Mesothelial cell of epicardium (in vitro differentiated cells): ENCODE data around the gene UNC5CL. TPM values are rescaled to one million over a fixed set of nuclear protein-coding genes. Genes with fewer than 3 reads are reported as not detected.

ENCODE experiments used
- DNase-seq, 2 experiments: peaks; one replicate each; pipeline ENCODE4 v3.0.0; 2021; ENCODE audit warnings: low spot score in 2 of 2; ENCODE audit not compliant: unreplicated experiment in 2 of 2
- H3K27ac Mint-ChIP-seq: 2 replicates; pipeline ENCODE4 v1.8.0; 2021; ENCODE audit warnings: mixed read lengths
- H3K27me3 Mint-ChIP-seq: 2 replicates; pipeline ENCODE4 v1.8.0; 2021; ENCODE audit warnings: low read depth, mixed read lengths
- H3K36me3 Mint-ChIP-seq: 2 replicates; pipeline ENCODE4 v1.8.0; 2021; ENCODE audit warnings: mixed read lengths
- H3K4me1 Mint-ChIP-seq: 2 replicates; pipeline ENCODE4 v1.8.0; 2021; ENCODE audit warnings: mixed read lengths
- H3K4me3 Mint-ChIP-seq: 2 replicates; pipeline ENCODE4 v1.8.0; 2021; ENCODE audit warnings: mild to moderate bottlenecking, moderate library complexity, mixed read lengths
- H3K9me3 Mint-ChIP-seq: 2 replicates; pipeline ENCODE4 v1.8.0; 2021; ENCODE audit warnings: mixed read lengths
- total RNA-seq: library from RNA; stranded (reverse); gene quantifications from 3 replicates; pipeline ENCODE4 v1.2.1, GENCODE V29; 2021
- TF ChIP-seq, protein P1 (sequence below): fragments of 200-600 bp; sonication (generic); IDR thresholded peaks from one replicate; pipeline ENCODE4 v1.5.0; 2021; ENCODE audit warnings: antibody characterized with exemption; ENCODE audit not compliant: unreplicated experiment

Gene UNC5CL
- total RNA-seq, 1 donor from 2014 or later = 2.0 TPM

DNA sequence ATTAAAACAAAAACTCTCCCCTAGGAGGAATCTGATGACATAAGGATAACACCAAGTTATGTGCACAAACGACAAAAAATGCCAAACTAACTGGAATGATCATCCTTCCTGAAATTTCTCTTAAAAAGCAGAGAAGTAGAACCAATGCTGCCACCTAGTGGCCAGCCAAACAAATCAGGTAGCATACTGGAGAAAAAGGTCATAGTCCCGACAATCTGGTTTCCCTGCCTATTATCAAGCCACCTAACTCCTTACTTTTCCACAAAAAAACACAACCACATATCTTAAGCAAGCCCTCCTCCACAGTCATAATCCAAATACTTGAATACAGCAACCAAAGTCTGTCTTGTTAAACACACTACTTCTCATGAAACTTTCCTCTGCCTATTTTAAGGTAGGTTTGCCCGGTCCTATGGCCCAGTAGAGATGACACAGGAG lies 27.9 kb upstream of the UNC5CL start:
- peaks cover 10% of the 10 kb centered on the region for H3K36me3 Mint-ChIP-seq
- TF ChIP-seq, protein P1, sequence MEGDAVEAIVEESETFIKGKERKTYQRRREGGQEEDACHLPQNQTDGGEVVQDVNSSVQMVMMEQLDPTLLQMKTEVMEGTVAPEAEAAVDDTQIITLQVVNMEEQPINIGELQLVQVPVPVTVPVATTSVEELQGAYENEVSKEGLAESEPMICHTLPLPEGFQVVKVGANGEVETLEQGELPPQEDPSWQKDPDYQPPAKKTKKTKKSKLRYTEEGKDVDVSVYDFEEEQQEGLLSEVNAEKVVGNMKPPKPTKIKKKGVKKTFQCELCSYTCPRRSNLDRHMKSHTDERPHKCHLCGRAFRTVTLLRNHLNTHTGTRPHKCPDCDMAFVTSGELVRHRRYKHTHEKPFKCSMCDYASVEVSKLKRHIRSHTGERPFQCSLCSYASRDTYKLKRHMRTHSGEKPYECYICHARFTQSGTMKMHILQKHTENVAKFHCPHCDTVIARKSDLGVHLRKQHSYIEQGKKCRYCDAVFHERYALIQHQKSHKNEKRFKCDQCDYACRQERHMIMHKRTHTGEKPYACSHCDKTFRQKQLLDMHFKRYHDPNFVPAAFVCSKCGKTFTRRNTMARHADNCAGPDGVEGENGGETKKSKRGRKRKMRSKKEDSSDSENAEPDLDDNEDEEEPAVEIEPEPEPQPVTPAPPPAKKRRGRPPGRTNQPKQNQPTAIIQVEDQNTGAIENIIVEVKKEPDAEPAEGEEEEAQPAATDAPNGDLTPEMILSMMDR = peak; percentile 94
- H3K27ac Mint-ChIP-seq = peak overlapping the region; percentile 32
- H3K4me3 Mint-ChIP-seq = no peak overlapping the region
- no peaks in the 10 kb centered on the region for H3K9me3 Mint-ChIP-seq
- no peaks in the 10 kb centered on the region for H3K27me3 Mint-ChIP-seq
- H3K4me1 Mint-ChIP-seq = peaks cover 20% of the 10 kb centered on the region
- DNase-seq = peak; percentile 54 to 77

- TF ChIP-seq, protein P1 = no peak
- H3K27ac Mint-ChIP-seq = peak overlapping the region; percentile 66
- H3K4me3 Mint-ChIP-seq = no peak overlapping the region
- H3K4me1 Mint-ChIP-seq = peaks cover 12% of the 10 kb centered on the region
- no peaks in the 10 kb centered on the region for H3K27me3 Mint-ChIP-seq
- peaks cover 11% of the 10 kb centered on the region for H3K36me3 Mint-ChIP-seq
- H3K9me3 Mint-ChIP-seq = no peaks in the 10 kb centered on the region
- no peak for DNase-seq
Measured at GRCh38 chr6:41065550-41066026, 26.6 kb upstream of the UNC5CL start.

DNA sequence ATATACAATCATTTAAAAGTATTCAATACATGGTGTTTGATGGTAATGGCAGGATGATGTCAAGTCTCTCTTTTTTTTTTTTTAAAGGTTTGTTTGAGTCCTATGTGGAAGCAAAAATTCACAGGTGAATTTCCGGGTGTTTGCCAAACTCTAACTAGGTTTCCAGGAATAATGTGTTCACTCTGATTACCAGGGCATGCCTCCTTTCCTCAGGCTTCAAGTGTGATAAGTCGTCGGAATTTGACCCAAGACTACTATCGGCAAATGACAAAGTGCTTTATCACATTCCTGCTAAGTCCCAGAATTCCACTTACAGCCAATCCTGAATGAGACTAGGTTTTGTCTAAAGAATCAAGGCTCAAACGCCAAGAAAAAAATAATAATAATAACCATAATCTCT lies 25.8 kb upstream of the UNC5CL start:
- Mint-ChIP-seq H3K36me3 (peaks cover 11% of the 10 kb centered on the region), H3K27me3 (no peaks in the 10 kb centered on the region), H3K9me3 (no peaks in the 10 kb centered on the region), H3K4me3 (no peak overlapping the region), H3K27ac (no peak overlapping the region), H3K4me1 (peaks cover 10% of the 10 kb centered on the region)
- no peak for DNase-seq
- TF ChIP-seq, protein P1 = no peak

- Mint-ChIP-seq H3K27ac (no peak overlapping the region), H3K9me3 (no peaks in the 10 kb centered on the region), H3K4me1 (peaks cover 10% of the 10 kb centered on the region), H3K27me3 (no peaks in the 10 kb centered on the region), H3K36me3 (peaks cover 11% of the 10 kb centered on the region), H3K4me3 (no peak overlapping the region)
- DNase-seq = no peak
- TF ChIP-seq, protein P1 = no peak
Measured at GRCh38 chr6:41063884-41064285, 24.9 kb upstream of the UNC5CL start.

GRCh38 chr6:41062056-41062455 lies 23.0 kb upstream of the UNC5CL start:
- peaks cover 9% of the 10 kb centered on the region for H3K36me3 Mint-ChIP-seq
- TF ChIP-seq, protein P1 = no peak
- no peak overlapping the region for H3K27ac Mint-ChIP-seq
- no peaks in the 10 kb centered on the region for H3K27me3 Mint-ChIP-seq
- H3K4me3 Mint-ChIP-seq = no peak overlapping the region
- DNase-seq = no peak
- H3K9me3 Mint-ChIP-seq = no peaks in the 10 kb centered on the region
- H3K4me1 Mint-ChIP-seq = peaks cover 10% of the 10 kb centered on the region
